SK-N-SH treated with all-trans-retinoic acid at 6 μM for 48 hours (cell line): ENCODE measurements around the gene MX2.

Experiments used
- BACH2 ChIP-seq: fragments of 250-450 bp; sonication (Bioruptor Pico); IDR thresholded peaks from 2 replicates; pipeline ENCODE4 v1.9.0; 2021; ENCODE audit warnings: mild to moderate bottlenecking, borderline replicate concordance
- TOX ChIP-seq: fragments of 250-450 bp; sonication (Bioruptor Pico); IDR thresholded peaks from 2 replicates; pipeline ENCODE4 v1.8.0; 2021; ENCODE audit warnings: mild to moderate bottlenecking, moderate library complexity, borderline replicate concordance
- TF ChIP-seq, protein P1 (sequence below): fragments of 250-450 bp; sonication (Bioruptor Pico); IDR thresholded peaks from 2 replicates; pipeline ENCODE4 v1.8.0; 2021; ENCODE audit warnings: low read depth, mild to moderate bottlenecking, moderate library complexity, borderline replicate concordance
- TF ChIP-seq, protein P2 (sequence below): fragments of 250-450 bp; sonication (Bioruptor Pico); IDR thresholded peaks from 2 replicates; pipeline ENCODE4 v1.5.1; 2020; ENCODE audit warnings: low read depth, mild to moderate bottlenecking, moderate library complexity

DNA sequence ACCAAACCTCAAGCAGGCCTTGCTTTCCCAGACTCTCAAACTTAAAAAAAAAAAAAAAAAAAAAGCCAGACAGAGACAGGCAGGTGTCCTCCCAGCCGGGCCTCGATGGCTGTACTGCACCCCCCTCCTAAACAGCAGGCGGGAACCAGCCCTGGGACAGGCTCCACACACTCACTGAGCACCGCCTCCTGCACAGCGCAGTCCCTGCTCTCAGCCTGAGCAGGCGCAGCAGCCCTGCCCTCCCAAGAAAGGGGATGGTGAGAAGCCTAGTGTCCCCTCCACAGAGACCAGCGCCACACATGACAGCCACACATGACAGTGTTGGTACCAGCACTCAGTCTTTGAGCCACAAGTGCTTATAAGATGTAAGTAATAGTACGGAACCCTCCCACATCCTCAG lies 11.9 kb downstream of the MX2 start:
- TF ChIP-seq, protein P1, sequence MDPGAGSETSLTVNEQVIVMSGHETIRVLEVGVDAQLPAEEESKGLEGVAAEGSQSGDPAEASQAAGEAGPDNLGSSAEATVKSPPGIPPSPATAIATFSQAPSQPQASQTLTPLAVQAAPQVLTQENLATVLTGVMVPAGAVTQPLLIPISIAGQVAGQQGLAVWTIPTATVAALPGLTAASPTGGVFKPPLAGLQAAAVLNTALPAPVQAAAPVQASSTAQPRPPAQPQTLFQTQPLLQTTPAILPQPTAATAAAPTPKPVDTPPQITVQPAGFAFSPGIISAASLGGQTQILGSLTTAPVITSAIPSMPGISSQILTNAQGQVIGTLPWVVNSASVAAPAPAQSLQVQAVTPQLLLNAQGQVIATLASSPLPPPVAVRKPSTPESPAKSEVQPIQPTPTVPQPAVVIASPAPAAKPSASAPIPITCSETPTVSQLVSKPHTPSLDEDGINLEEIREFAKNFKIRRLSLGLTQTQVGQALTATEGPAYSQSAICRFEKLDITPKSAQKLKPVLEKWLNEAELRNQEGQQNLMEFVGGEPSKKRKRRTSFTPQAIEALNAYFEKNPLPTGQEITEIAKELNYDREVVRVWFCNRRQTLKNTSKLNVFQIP (CRISPR knock-in tag): no peak
- no peak for TF ChIP-seq TOX (CRISPR knock-in tag)
- no peak for TF ChIP-seq BACH2 (CRISPR knock-in tag)
- TF ChIP-seq, protein P2, sequence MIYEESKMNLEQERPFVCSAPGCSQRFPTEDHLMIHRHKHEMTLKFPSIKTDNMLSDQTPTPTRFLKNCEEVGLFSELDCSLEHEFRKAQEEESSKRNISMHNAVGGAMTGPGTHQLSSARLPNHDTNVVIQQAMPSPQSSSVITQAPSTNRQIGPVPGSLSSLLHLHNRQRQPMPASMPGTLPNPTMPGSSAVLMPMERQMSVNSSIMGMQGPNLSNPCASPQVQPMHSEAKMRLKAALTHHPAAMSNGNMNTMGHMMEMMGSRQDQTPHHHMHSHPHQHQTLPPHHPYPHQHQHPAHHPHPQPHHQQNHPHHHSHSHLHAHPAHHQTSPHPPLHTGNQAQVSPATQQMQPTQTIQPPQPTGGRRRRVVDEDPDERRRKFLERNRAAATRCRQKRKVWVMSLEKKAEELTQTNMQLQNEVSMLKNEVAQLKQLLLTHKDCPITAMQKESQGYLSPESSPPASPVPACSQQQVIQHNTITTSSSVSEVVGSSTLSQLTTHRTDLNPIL (CRISPR knock-in tag): no peak
